ENCODE measurements around the gene UCMA. TPM values are rescaled to one million over a fixed set of nuclear protein-coding genes. Genes with fewer than 3 reads are reported as not detected.

UCMA gene
- total RNA-seq, 2 donors from 2014 or later, result not detected

- Histone ChIP-seq H3K9me3 (no peaks in the 10 kb centered on the region), H3K27me3 (no peaks in the 10 kb centered on the region), H3K36me3 (replicated peaks in 1 of 2; ENCODE audit: insufficient read depth in 1 of 2, low read depth in 2 of 2) (no peaks in the 10 kb centered on the region), H3K4me3 (no peak overlapping the region), H3K27ac (no peak overlapping the region), H3K4me1 (no peaks in the 10 kb centered on the region)
- ATAC-seq, result no peak
- intact Hi-C loops (cut with DNase I), result no loop called here
- WGBS, 2 donors, result 77 to 82% methylated on average over 10 to 11 of the region's 11 CpGs
- DNase-seq, result no peak
- TF ChIP-seq CTCF (IDR thresholded peaks at IDR 0.05), result no peak
These were observed 9.8 kb downstream of the UCMA start for GRCh38 chr10:13224210-13224995.

- Histone ChIP-seq H3K4me3 (no peak overlapping the region), H3K9me3 (no peaks in the 10 kb centered on the region), H3K36me3 (replicated peaks in 1 of 2; ENCODE audit: insufficient read depth in 1 of 2, low read depth in 2 of 2) (no peaks in the 10 kb centered on the region), H3K27ac (no peak overlapping the region), H3K4me1 (no peaks in the 10 kb centered on the region), H3K27me3 (no peaks in the 10 kb centered on the region)
- TF ChIP-seq CTCF (IDR thresholded peaks at IDR 0.05) (no peak), POLR2A (IDR thresholded peaks at IDR 0.05) (no peak)
- DNase-seq (no peak), ATAC-seq (no peak)
- intact Hi-C loops (cut with DNase I), result no loop called here
- 87 to 94% methylated on average over 9 of the region's 9 CpGs for WGBS, 2 donors
These were observed 10.9 kb downstream of the UCMA start for GRCh38 chr10:13223241-13223640.

DNA sequence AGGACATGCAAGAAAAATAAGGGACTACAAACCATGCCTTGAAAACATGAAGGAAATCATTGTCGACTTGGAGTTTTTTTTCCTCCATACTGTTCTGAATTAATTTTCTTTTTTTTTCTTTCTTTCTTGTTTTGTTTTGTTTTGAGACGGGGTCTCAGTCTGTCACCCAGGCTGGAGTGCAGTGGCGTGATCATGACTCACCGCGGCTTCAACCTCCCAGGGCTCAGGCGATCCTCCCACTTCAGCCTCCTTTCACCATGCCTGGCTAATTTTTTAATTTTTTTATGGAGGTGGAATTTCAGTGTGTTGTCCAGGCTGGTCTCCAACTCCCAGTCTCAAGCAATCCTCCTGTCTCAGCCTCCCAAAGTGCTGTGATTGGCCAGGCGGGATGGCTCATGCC is 11.6 kb downstream of the UCMA start:
- H3K4me3 ChIP-seq, result no peak overlapping the region
- WGBS, 2 donors, result 94 to 97% methylated on average over 7 of the region's 7 CpGs
- no peak for ATAC-seq

GRCh38 chr10:13222151-13222550 is 12.0 kb downstream of the UCMA start:
- WGBS, 2 donors, result 80 to 82% methylated on average over 4 to 6 of the region's 6 CpGs
- H3K27ac ChIP-seq, result no peak overlapping the region
- no peaks in the 10 kb centered on the region for H3K27me3 ChIP-seq
- TF ChIP-seq POLR2A (IDR thresholded peaks at IDR 0.05) (no peak), CTCF (IDR thresholded peaks at IDR 0.05) (no peak)
- H3K36me3 ChIP-seq (replicated peaks in 1 of 2; ENCODE audit: insufficient read depth in 1 of 2, low read depth in 2 of 2), result no peaks in the 10 kb centered on the region
- ATAC-seq (no peak), DNase-seq (no peak)
- no peaks in the 10 kb centered on the region for H3K9me3 ChIP-seq
- intact Hi-C loops (cut with DNase I), result no loop called here
- no peaks in the 10 kb centered on the region for H3K4me1 ChIP-seq
- H3K4me3 ChIP-seq, result no peak overlapping the region

More for the DNA sequence above, 11.6 kb downstream of the UCMA start:
- Histone ChIP-seq H3K27ac (no peak overlapping the region), H3K36me3 (replicated peaks in 1 of 2; ENCODE audit: insufficient read depth in 1 of 2, low read depth in 2 of 2) (no peaks in the 10 kb centered on the region), H3K27me3 (no peaks in the 10 kb centered on the region), H3K9me3 (no peaks in the 10 kb centered on the region), H3K4me1 (no peaks in the 10 kb centered on the region)
- no peak for DNase-seq
- intact Hi-C loops (cut with DNase I), result no loop called here
- no peak for TF ChIP-seq CTCF (IDR thresholded peaks at IDR 0.05)
- TF ChIP-seq POLR2A (IDR thresholded peaks at IDR 0.05), result no peak

DNA sequence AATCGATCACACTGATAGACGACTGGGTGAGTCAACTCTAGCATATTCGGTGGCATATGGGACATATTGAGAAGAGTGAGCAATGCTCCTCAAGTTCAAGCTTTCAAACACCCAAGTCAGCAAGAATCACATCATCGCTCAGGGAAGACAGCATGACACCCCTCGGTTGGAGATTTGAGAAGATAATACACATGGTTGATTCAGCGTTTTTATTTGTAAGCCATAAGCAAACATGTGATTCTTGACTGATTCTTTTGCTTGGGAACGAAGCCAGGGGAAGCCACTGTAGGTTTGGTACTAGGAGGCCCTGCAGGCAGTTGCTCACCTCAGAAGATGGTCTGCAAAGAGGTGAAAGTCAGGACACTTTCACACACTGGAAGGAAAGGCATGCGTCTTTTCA is 12.6 kb downstream of the UCMA start:
- ATAC-seq (no peak), DNase-seq (no peak)
- Histone ChIP-seq H3K27ac (no peak overlapping the region), H3K4me1 (no peaks in the 10 kb centered on the region), H3K27me3 (no peaks in the 10 kb centered on the region), H3K9me3 (no peaks in the 10 kb centered on the region), H3K36me3 (replicated peaks in 1 of 2; ENCODE audit: insufficient read depth in 1 of 2, low read depth in 2 of 2) (no peaks in the 10 kb centered on the region), H3K4me3 (no peak overlapping the region)
- 84 to 85% methylated on average over 8 of the region's 8 CpGs for WGBS, 2 donors
- TF ChIP-seq CTCF (IDR thresholded peaks at IDR 0.05) (no peak), POLR2A (IDR thresholded peaks at IDR 0.05) (no peak)
- intact Hi-C loops (cut with DNase I), result no loop called here

Data from body of pancreas (tissue), 4 donors.